Activated CD8-positive, alpha-beta T cell treated with anti-CD3 and anti-CD28 coated beads for 36 hours (primary cell): ENCODE data around the gene ATP5MC2. TPM values are rescaled to one million over a fixed set of nuclear protein-coding genes. Genes with fewer than 3 reads are reported as not detected.
"Not testable (repeated sequence)": the region's sequence is repeated elsewhere in the genome, so short reads cannot be mapped to it uniquely, and the experiment has no call there.

ENCODE experiments used
- ATAC-seq: fragments of 200-7000 bp; cut with Tn5 transposase; one replicate; pipeline ENCODE4 v1.10.0; 2021; ENCODE audit warnings: mild to moderate bottlenecking, moderate library complexity
- CTCF ChIA-PET: fragments of 350-600 bp; sonication (Branson Sonifier 250); formaldehyde crosslinking; loops from one replicate; lab custom pipeline; 2021; ENCODE audit warnings: antibody characterized with exemption; lab: Charles Lee
- POLR2A ChIA-PET: fragments of 350-600 bp; sonication (Branson Sonifier 250); formaldehyde crosslinking; loops from one replicate; lab custom pipeline; 2021; ENCODE audit warnings: antibody characterized with exemption; lab: Charles Lee
- DNase-seq: peaks from one replicate; pipeline ENCODE4 v3.0.0-alpha.2; 2020
- H3K27ac Mint-ChIP-seq: one replicate; pipeline ENCODE4 v1.8.0; 2021; ENCODE audit warnings: mild to moderate bottlenecking, mixed read lengths
- H3K27me3 Mint-ChIP-seq: one replicate; pipeline ENCODE4 v1.8.0; 2021; ENCODE audit warnings: mixed read lengths
- H3K36me3 Mint-ChIP-seq: one replicate; pipeline ENCODE4 v1.8.0; 2021; ENCODE audit warnings: low read depth, mixed read lengths
- H3K4me1 Mint-ChIP-seq: one replicate; pipeline ENCODE4 v1.8.0; 2021; ENCODE audit warnings: low read depth, mixed read lengths
- H3K4me3 Mint-ChIP-seq: one replicate; pipeline ENCODE4 v1.8.0; 2021; ENCODE audit warnings: mild to moderate bottlenecking, moderate library complexity, mixed read lengths
- H3K9me3 Mint-ChIP-seq: one replicate; pipeline ENCODE4 v1.8.0; 2021; ENCODE audit warnings: mixed read lengths
- intact Hi-C: fragments of 100-400 bp; cut with micrococcal nuclease; formaldehyde crosslinking; loops from one replicate; pipeline ENCODE4 v1.10.0; 2022
- total RNA-seq, 2 experiments: library from RNA; stranded (reverse); gene quantifications; one replicate each; pipeline ENCODE4 v1.2.3, GENCODE V29; 2021
- TF ChIP-seq, protein P1 (sequence below): fragments of 200-600 bp; IDR thresholded peaks from one replicate; pipeline ENCODE4 v1.8.0; 2022; ENCODE audit warnings: antibody characterized with exemption, mild to moderate bottlenecking

The ATP5MC2 gene
- total RNA-seq, 2 experiments from 2014 or later: 365 to 378 TPM

DNA sequence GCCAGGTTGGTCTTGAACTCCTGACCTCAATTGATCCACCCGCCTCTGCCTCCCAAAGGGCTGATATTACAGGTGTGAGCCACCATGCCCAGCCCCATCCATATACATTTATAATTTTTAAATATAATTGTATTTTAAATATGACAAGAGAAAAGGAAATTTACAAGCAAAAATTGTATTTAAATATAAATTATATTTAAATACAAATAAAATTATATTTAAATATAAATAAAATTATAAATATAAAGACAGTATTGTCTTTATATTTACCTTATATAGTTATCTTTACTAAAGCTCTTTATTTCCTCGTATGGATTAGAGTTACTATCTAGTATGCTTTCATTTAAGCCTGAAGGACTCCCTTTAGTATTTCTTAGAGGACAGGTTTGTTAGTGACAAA, 37.8 kb downstream of the ATP5MC2 start:
- ATAC-seq: no peak
- H3K36me3 Mint-ChIP-seq: no peaks in the 10 kb centered on the region
- POLR2A ChIA-PET: interaction anchor here (0.6 kb wide), 1 partner anchor 81 kb away, joined by 3 read pairs; no protein-coding TSS in a partner anchor
- TF ChIP-seq, protein P1, sequence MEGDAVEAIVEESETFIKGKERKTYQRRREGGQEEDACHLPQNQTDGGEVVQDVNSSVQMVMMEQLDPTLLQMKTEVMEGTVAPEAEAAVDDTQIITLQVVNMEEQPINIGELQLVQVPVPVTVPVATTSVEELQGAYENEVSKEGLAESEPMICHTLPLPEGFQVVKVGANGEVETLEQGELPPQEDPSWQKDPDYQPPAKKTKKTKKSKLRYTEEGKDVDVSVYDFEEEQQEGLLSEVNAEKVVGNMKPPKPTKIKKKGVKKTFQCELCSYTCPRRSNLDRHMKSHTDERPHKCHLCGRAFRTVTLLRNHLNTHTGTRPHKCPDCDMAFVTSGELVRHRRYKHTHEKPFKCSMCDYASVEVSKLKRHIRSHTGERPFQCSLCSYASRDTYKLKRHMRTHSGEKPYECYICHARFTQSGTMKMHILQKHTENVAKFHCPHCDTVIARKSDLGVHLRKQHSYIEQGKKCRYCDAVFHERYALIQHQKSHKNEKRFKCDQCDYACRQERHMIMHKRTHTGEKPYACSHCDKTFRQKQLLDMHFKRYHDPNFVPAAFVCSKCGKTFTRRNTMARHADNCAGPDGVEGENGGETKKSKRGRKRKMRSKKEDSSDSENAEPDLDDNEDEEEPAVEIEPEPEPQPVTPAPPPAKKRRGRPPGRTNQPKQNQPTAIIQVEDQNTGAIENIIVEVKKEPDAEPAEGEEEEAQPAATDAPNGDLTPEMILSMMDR: no peak
- H3K27ac Mint-ChIP-seq: no peak overlapping the region
- H3K4me3 Mint-ChIP-seq: no peak overlapping the region
- no peaks in the 10 kb centered on the region for H3K27me3 Mint-ChIP-seq
- no peak for DNase-seq
- H3K4me1 Mint-ChIP-seq: no peaks in the 10 kb centered on the region
- no peaks in the 10 kb centered on the region for H3K9me3 Mint-ChIP-seq
- intact Hi-C loops: no loop called here
- CTCF ChIA-PET: interaction anchor here (1.2 kb wide), 1 partner anchor 13 kb away, joined by 3 read pairs; no protein-coding TSS in a partner anchor

DNA sequence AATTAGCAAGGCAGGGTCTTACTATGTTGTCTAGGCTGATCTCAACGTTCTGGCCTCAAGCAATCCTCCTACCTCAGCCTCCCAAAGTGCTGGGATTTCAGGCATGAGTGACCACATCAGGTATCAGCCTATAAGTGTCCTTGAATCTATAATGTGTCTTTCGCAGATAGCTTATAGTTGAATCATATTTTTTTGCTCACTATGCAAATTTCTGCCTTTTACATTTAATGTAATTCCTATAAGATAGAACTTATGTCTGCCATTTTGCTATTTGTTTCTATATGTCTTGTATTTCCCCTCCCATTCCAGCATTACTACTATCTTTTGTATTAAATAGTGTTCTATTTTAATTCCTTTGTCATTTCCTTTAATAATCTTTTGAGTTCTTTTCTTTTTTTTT, 39.2 kb downstream of the ATP5MC2 start:
- ChIA-PET CTCF (interaction anchor here (2.4 kb wide), 1 partner anchor 93 kb away, joined by 6 read pairs; no protein-coding TSS in a partner anchor), POLR2A (no interaction called here)
- H3K4me3 Mint-ChIP-seq: no peak overlapping the region
- TF ChIP-seq, protein P1: no peak
- H3K9me3 Mint-ChIP-seq: no peaks in the 10 kb centered on the region
- H3K36me3 Mint-ChIP-seq: no peaks in the 10 kb centered on the region
- no peaks in the 10 kb centered on the region for H3K27me3 Mint-ChIP-seq
- intact Hi-C loops: no loop called here
- H3K27ac Mint-ChIP-seq: no peak overlapping the region
- ATAC-seq (no peak), DNase-seq (no peak)
- no peaks in the 10 kb centered on the region for H3K4me1 Mint-ChIP-seq

DNA sequence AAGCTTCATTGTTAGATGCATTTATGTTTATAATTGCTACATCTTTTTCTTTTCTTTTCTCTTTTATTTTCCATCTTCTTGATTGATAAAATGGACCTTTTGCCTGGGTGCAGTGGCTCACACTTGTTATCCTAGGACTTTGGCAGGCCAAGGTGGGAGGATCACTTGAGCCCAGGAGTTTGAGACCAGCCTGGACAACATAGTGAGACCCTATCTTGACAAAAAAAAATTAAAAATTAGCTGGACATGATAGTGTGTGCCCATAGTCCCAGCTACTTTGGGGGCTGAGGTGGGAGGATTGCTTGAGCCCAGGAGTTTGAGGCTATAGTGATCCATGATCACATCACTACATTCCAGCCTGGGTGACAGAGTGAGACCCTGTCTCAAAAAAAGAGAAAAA, 40.2 kb downstream of the ATP5MC2 start:
- H3K27me3 Mint-ChIP-seq, H3K4me1 Mint-ChIP-seq, H3K36me3 Mint-ChIP-seq, DNase-seq, H3K9me3 Mint-ChIP-seq, ATAC-seq, H3K4me3 Mint-ChIP-seq, POLR2A ChIA-PET, intact Hi-C loops, H3K27ac Mint-ChIP-seq: not testable (repeated sequence)
- CTCF ChIA-PET: interaction anchor here (1.3 to 2.4 kb wide), 3 partner anchors 19 to 92 kb away, joined by 3 to 6 read pairs (median 3); no protein-coding TSS in a partner anchor

DNA sequence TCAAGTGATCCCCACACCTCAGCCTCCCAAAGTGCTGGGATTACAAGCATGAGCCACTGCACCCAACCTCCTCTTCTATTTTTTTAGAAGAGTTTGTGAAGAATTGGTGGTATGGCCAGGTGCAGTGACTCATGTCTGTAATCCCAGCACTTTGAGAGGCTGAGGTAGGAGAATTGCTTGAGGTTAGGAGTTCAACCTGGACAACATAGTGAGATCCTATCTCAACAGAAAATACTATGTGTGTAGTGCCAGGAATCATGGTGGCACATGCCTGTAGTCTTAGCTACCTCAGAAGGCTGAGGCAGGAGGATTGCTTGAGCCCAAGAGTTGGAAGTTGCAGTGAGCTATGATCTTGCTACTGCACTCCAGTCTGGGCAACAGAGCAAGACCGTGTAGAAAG, 44.2 kb downstream of the ATP5MC2 start:
- POLR2A ChIA-PET: no interaction called here
- Mint-ChIP-seq H3K27me3 (no peaks in the 10 kb centered on the region), H3K9me3 (no peaks in the 10 kb centered on the region), H3K36me3 (no peaks in the 10 kb centered on the region), H3K4me1 (peaks cover 5% of the 10 kb centered on the region), H3K4me3 (no peak overlapping the region), H3K27ac (no peak overlapping the region)
- TF ChIP-seq, protein P1: no peak
- CTCF ChIA-PET: no interaction called here
- intact Hi-C loops: no loop called here
- ATAC-seq (no peak), DNase-seq (no peak)

DNA sequence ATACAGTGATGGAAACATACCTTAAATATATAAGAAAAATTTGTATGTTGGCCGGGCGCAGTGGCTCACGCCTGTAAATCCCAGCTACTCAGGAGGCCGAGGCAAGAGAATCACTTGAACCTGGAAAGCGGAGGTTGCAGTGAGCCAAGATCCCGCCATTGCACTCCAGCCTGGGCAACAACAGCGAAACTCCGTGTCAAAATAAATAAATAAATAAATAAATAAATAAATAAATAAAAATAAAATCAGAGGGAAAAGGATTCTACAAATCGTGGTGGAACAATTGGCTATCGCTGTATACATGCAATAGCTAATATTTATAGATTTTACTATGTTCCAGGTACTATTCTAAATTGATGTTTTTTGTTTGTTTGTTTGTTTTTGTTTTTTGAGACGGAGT, 48.0 kb downstream of the ATP5MC2 start:
- ChIA-PET POLR2A (interaction anchor here (1.4 kb wide), 1 partner anchor 12 kb away, joined by 4 read pairs; no protein-coding TSS in a partner anchor), CTCF (no interaction called here)
- Mint-ChIP-seq H3K27ac (no peak overlapping the region), H3K4me1 (peaks cover 32% of the 10 kb centered on the region), H3K27me3 (no peaks in the 10 kb centered on the region), H3K4me3 (no peak overlapping the region), H3K36me3 (no peaks in the 10 kb centered on the region), H3K9me3 (no peaks in the 10 kb centered on the region)
- TF ChIP-seq, protein P1: no peak
- ATAC-seq: no peak
- intact Hi-C loops: no loop called here
- DNase-seq: no peak
